GM12878 (cell line): ENCODE data around the gene PLA2G4E. TPM values are rescaled to one million over a fixed set of nuclear protein-coding genes. Genes with fewer than 3 reads are reported as not detected.

Source experiments
- ATAC-seq: fragments of 200-7000 bp; cut with Tn5 transposase; 3 replicates; pipeline ENCODE4 v1.9.1; 2020; ENCODE audit warnings: mild to moderate bottlenecking, moderate library complexity
- BruUV-seq: library from RNA; stranded (reverse); fragments of 400-500 nt; replicated peaks from 2 replicates; lab custom pipeline; 2021; lab: Mats Ljungman, UMichigan
- CTCF ChIA-PET: fragments of 300-600 bp; sonication (Branson Sonifier 250); formaldehyde crosslinking; extraction: SDS; loops from one replicate; lab custom pipeline; 2021; ENCODE audit warnings: inconsistent platforms; lab: Yijun Ruan, JAX
- POLR2A ChIA-PET: fragments of 350-600 bp; formaldehyde crosslinking; extraction: SDS; loops from one replicate; lab custom pipeline; 2021; ENCODE audit warnings: inconsistent platforms; lab: Charles Lee
- RAD21 ChIA-PET: fragments of 300-600 bp; sonication (Branson Sonifier 250); formaldehyde crosslinking; loops from one replicate; lab custom pipeline; 2023; ENCODE audit warnings: antibody characterized with exemption; ENCODE audit not compliant: unreplicated experiment; lab: Charles Lee
- SMC1A ChIA-PET: fragments of 300-600 bp; sonication (Branson Sonifier 250); formaldehyde crosslinking; loops from one replicate; lab custom pipeline; 2023; ENCODE audit not compliant: unreplicated experiment, uncharacterized antibody; lab: Charles Lee
- DNase-seq: peaks from one replicate; pipeline ENCODE4 v3.0.0-alpha.2; 2011; ENCODE audit warnings: low read depth, low spot score
- FAIRE-seq: peaks from 3 replicates; lab custom pipeline; 2011; peaks lifted over from hg19 to GRCh38; lab: Jason Lieb, UNC
- H2AFZ ChIP-seq: 2 replicates; pipeline ENCODE4 v1.6.0; 2011; ENCODE audit warnings: low read depth, low read length, control low read depth; ENCODE audit not compliant: control insufficient read depth
- H3K27ac ChIP-seq: 2 replicates; pipeline ENCODE4 v1.5.1; 2011; ENCODE audit warnings: control low read depth; ENCODE audit not compliant: control insufficient read depth, insufficient read depth
- H3K27me3 ChIP-seq, 2 experiments: replicated peaks in 1 of 2; 2 replicates each; pipeline versions ENCODE4 v1.6.0 to v1.6.1; 2011; ENCODE audit warnings: low read length in 1 of 2; ENCODE audit not compliant: control insufficient read depth in 2 of 2, insufficient read depth in 2 of 2
- H3K36me3 ChIP-seq, 2 experiments: 2 replicates each; pipeline ENCODE4 v1.5.1; 2011; ENCODE audit warnings: low read length in 1 of 2; ENCODE audit not compliant: control insufficient read depth in 2 of 2, insufficient read depth in 2 of 2
- H3K4me1 ChIP-seq: 2 replicates; pipeline ENCODE4 v1.6.1; 2011; ENCODE audit warnings: mild to moderate bottlenecking, low read length, moderate library complexity, mixed read lengths; ENCODE audit not compliant: control insufficient read depth, insufficient read depth
- H3K4me2 ChIP-seq: 2 replicates; pipeline ENCODE4 v1.6.0; 2011; ENCODE audit warnings: control low read depth; ENCODE audit not compliant: control insufficient read depth, insufficient read depth
- H3K4me3 ChIP-seq: fragments of 200-600 bp; sonication (generic); 2 replicates; pipeline ENCODE4 v1.5.1; 2016
- H3K79me2 ChIP-seq: 2 replicates; pipeline ENCODE4 v1.6.0; 2011; ENCODE audit warnings: low read length; ENCODE audit not compliant: control insufficient read depth, insufficient read depth
- H3K9ac ChIP-seq: 2 replicates; pipeline ENCODE4 v1.8.0; 2011; ENCODE audit warnings: low read length, control low read depth, mixed read lengths; ENCODE audit not compliant: control insufficient read depth, insufficient read depth
- H3K9me3 ChIP-seq: replicated peaks from 3 replicates; pipeline ENCODE4 v1.5.1; 2011; ENCODE audit warnings: mild to moderate bottlenecking, low read length; ENCODE audit not compliant: control insufficient read depth, insufficient read depth
- H4K20me1 ChIP-seq: 2 replicates; pipeline ENCODE4 v1.6.0; 2011; ENCODE audit not compliant: control insufficient read depth, insufficient read depth
- EP300 ChIP-seq, 2 experiments: fragments of 150-350 bp in 1 of 2; IDR thresholded peaks; 2 replicates each; pipeline ENCODE4 v1.6.1; 2011 to 2012; ENCODE audit warnings: low read depth in 2 of 2, low read length in 2 of 2, borderline replicate concordance in 1 of 2, improper control_type of control experiment in 1 of 2, inconsistent platforms in 1 of 2; ENCODE audit not compliant: control insufficient read depth in 1 of 2
- EZH2 ChIP-seq: IDR thresholded peaks from 2 replicates; pipeline ENCODE4 v1.6.1; 2012; ENCODE audit warnings: low read depth, mild to moderate bottlenecking, control low read depth, inconsistent platforms, low read length, borderline replicate concordance; ENCODE audit not compliant: control insufficient read depth
- JUNB ChIP-seq: IDR thresholded peaks from 2 replicates; pipeline ENCODE4 v1.6.1; 2016; ENCODE audit warnings: antibody characterized with exemption, mild to moderate bottlenecking
- KLF5 ChIP-seq: fragments of 450-650 bp; IDR thresholded peaks from 2 replicates; pipeline ENCODE4 v1.6.1; 2014; ENCODE audit warnings: mild to moderate bottlenecking; ENCODE audit not compliant: partially characterized antibody
- LARP7 ChIP-seq: fragments of 450-650 bp; IDR thresholded peaks from 2 replicates; pipeline ENCODE4 v1.6.1; 2017; ENCODE audit warnings: mild to moderate bottlenecking
- MXI1 ChIP-seq: fragments of 150-350 bp; IDR thresholded peaks from 2 replicates; pipeline ENCODE4 v1.6.1; 2011; ENCODE audit warnings: low read depth, mild to moderate bottlenecking, inconsistent platforms, low read length, improper control_type of control experiment
- NFYB ChIP-seq: IDR thresholded peaks from 2 replicates; pipeline ENCODE4 v1.6.1; 2011; ENCODE audit warnings: low read depth, mild to moderate bottlenecking, low read length, improper control_type of control experiment, moderate library complexity; ENCODE audit not compliant: insufficient read depth
- RFX5 ChIP-seq: IDR thresholded peaks from 2 replicates; pipeline ENCODE4 v1.6.1; 2011; ENCODE audit warnings: low read depth, low read length, improper control_type of control experiment
- TBL1XR1 ChIP-seq: IDR thresholded peaks from 2 replicates; pipeline ENCODE4 v1.6.1; 2012; ENCODE audit warnings: low read depth, low read length, improper control_type of control experiment
- ZNF24 ChIP-seq: fragments of 450-650 bp; IDR thresholded peaks from 2 replicates; pipeline ENCODE4 v1.6.1; 2017; ENCODE audit warnings: antibody characterized with exemption, mild to moderate bottlenecking
- WGBS: methylation state at CpG from one replicate; pipeline ENCODE4 v1.1.6; 2016; ENCODE audit warnings: low lambda C conversion rate; ENCODE audit not compliant: insufficient replicate concordance, insufficient coverage; ENCODE audit errors: missing lambda C conversion rate; 5-methylcytosine and 5-hydroxymethylcytosine counted together
- in situ Hi-C: fragments of 300-500 bp; cut with MboI; formaldehyde crosslinking; loops from 9 replicates; pipeline ENCODE4 v1.14.3; 2018; ENCODE audit warnings: mixed read lengths
- intact Hi-C: fragments of 100-400 bp; cut with micrococcal nuclease; formaldehyde crosslinking; loops from one replicate; pipeline ENCODE4 v1.14.2; 2022; ENCODE audit not compliant: unreplicated experiment
- polyA plus RNA-seq, 11 experiments: library from polyadenylated mRNA; depleted of rRNA in 4 of 11; unstranded in 6 of 11; stranded (reverse) in 5 of 11; fragments of >200 nt; fragmentation: Nextera tagmentation in 4 of 11; fragmentation: Illumina TruSeq in 1 of 11; extraction: Ambion mirVana in 4 of 11; extraction: Trizol in 1 of 11; gene quantifications; 1 replicate in 1 of 11; 2 replicates in 10 of 11; pipeline versions ENCODE4 v1.2.1 to v1.2.3, GENCODE V29; 2011 to 2016; ENCODE audit warnings: inconsistent platforms in 2 of 11, missing spikeins in 2 of 11, low read depth in 1 of 11
- total RNA-seq, 4 experiments: library from RNA; depleted of rRNA in 3 of 4; stranded (reverse); fragments of >200 nt in 3 of 4; fragmentation: Illumina TruSeq in 1 of 4; extraction: Trizol in 1 of 4; gene quantifications; 2 replicates each; pipeline versions ENCODE4 v1.2.1 to v1.2.3, GENCODE V29; 2013 to 2021
- TF ChIP-seq, protein P1 (sequence below): fragments of 450-650 bp; IDR thresholded peaks from 2 replicates; pipeline ENCODE4 v1.6.1; 2017; ENCODE audit warnings: borderline replicate concordance
- TF ChIP-seq, protein P2 (sequence below), 3 experiments: IDR thresholded peaks in 2 of 3; conservative IDR thresholded peaks in 1 of 3; 2 replicates each; pipeline ENCODE4 v1.5.1; 2011; ENCODE audit warnings: low read depth in 3 of 3, low read length in 3 of 3, mild to moderate bottlenecking in 3 of 3, control low read depth in 2 of 3, moderate library complexity in 2 of 3, inconsistent platforms in 1 of 3, mixed read lengths in 1 of 3; ENCODE audit not compliant: control insufficient read depth in 2 of 3, insufficient read depth in 1 of 3; ENCODE audit errors: extremely low read depth in 1 of 3

The PLA2G4E gene
- total and polyA plus RNA-seq, 10 of the 15 experiments (the other 5 are each of a cell fraction or from before 2014, with no cell fraction given): 0.05 to 0.32 (median 0.06) TPM; not detected in 5

DNA sequence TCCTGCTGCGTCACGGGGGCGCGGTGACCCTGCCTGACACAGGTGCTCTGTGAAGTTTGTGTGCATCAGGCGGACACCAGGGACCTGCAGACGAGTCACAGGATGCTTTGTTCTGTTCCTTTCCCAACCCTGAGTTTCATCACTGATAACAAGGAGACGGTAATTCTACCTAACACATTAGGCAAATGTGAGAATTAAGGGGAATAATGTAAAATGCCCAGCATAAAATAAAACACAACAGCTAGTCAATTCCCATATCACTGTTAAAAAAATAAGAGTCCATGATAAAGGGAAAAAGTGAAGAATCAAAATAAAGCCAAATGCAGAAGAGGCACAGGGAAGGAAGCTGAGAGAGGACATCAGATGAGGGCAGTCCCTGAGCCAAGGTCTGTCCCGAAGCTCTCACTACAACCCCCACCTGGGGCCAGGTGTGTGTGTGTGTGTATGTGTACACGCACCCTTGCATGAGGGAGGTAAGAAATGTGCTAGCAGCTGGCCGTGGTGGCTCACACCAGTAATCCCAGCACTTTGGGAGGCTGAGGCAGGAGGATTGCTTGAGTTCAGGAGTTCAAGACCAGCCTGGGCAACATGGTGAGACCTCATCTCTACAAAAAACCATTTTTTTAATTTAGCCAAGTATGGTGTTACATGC lies 46.0 kb upstream of the PLA2G4E start:
- ChIA-PET CTCF (interaction anchor here (0.6 to 1.5 kb wide), 6 partner anchors 12 to 795 kb away, joined by 3 to 7 read pairs (median 4); no protein-coding TSS in a partner anchor), POLR2A (no interaction called here), SMC1A (interaction anchor here (0.6 kb wide), 1 partner anchor 256 kb away, joined by 4 read pairs; no protein-coding TSS in a partner anchor), RAD21 (interaction anchor here (0.7 kb wide), 1 partner anchor 77 kb away, joined by 4 read pairs; no protein-coding TSS in a partner anchor)
- Histone ChIP-seq H4K20me1 (no peaks in the 10 kb centered on the region), H3K4me3 (no peak overlapping the region), H3K36me3 (no peaks in the 10 kb centered on the region), H3K4me1 (peaks cover 10% of the 10 kb centered on the region), H3K79me2 (no peaks in the 10 kb centered on the region), H2AFZ (no peak overlapping the region), H3K27me3 (no peaks in the 10 kb centered on the region), H3K4me2 (no peak overlapping the region), H3K27ac (no peak overlapping the region), H3K9me3 (no peaks in the 10 kb centered on the region), H3K9ac (no peak overlapping the region)
- DNase-seq (no peak), ATAC-seq (no peak), FAIRE-seq (peak; percentile 23)
- no peak for TF ChIP-seq JUNB
- no peak for TF ChIP-seq EP300 (IDR thresholded peaks at IDR 0.05; ENCODE audit: borderline replicate concordance in 1 of 2, control insufficient read depth in 1 of 2, low read depth in 2 of 2, low read length in 2 of 2)
- no peak for TF ChIP-seq ZNF24
- TF ChIP-seq EZH2: no peak
- no peak for TF ChIP-seq NFYB
- no peak for TF ChIP-seq MXI1
- no peak for TF ChIP-seq TBL1XR1
- no peak for TF ChIP-seq KLF5
- TF ChIP-seq RFX5: no peak
- TF ChIP-seq LARP7: no peak
- TF ChIP-seq, protein P1, sequence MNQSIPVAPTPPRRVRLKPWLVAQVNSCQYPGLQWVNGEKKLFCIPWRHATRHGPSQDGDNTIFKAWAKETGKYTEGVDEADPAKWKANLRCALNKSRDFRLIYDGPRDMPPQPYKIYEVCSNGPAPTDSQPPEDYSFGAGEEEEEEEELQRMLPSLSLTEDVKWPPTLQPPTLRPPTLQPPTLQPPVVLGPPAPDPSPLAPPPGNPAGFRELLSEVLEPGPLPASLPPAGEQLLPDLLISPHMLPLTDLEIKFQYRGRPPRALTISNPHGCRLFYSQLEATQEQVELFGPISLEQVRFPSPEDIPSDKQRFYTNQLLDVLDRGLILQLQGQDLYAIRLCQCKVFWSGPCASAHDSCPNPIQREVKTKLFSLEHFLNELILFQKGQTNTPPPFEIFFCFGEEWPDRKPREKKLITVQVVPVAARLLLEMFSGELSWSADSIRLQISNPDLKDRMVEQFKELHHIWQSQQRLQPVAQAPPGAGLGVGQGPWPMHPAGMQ: no peak
- TF ChIP-seq, protein P2, sequence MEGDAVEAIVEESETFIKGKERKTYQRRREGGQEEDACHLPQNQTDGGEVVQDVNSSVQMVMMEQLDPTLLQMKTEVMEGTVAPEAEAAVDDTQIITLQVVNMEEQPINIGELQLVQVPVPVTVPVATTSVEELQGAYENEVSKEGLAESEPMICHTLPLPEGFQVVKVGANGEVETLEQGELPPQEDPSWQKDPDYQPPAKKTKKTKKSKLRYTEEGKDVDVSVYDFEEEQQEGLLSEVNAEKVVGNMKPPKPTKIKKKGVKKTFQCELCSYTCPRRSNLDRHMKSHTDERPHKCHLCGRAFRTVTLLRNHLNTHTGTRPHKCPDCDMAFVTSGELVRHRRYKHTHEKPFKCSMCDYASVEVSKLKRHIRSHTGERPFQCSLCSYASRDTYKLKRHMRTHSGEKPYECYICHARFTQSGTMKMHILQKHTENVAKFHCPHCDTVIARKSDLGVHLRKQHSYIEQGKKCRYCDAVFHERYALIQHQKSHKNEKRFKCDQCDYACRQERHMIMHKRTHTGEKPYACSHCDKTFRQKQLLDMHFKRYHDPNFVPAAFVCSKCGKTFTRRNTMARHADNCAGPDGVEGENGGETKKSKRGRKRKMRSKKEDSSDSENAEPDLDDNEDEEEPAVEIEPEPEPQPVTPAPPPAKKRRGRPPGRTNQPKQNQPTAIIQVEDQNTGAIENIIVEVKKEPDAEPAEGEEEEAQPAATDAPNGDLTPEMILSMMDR (IDR thresholded peaks at IDR 0.05 in 2 of 3, conservative IDR thresholded peaks at IDR 0.05 in 1 of 3; ENCODE audit: control insufficient read depth in 2 of 3, extremely low read depth in 1 of 3, insufficient read depth in 1 of 3, low read depth in 3 of 3, low read length in 3 of 3): no peak
- in situ Hi-C loops: no loop called here
- BruUV-seq: no TSS peak
- 18% methylated on average over 10 of the region's 10 CpGs for WGBS
- intact Hi-C loops: loop anchor here (1.0 kb wide), 1 partner anchor 67 kb away; no protein-coding TSS in a partner anchor
